Chondrocyte (in vitro differentiated cells): ENCODE results near the gene OSBPL9. TPM values are rescaled to one million over a fixed set of nuclear protein-coding genes. Genes with fewer than 3 reads are reported as not detected.
A peak's percentile ranks its signal among the peaks of the same experiment; 100 is the strongest.
"Not testable (repeated sequence)": the region's sequence is repeated elsewhere in the genome, so short reads cannot be mapped to it uniquely, and the experiment has no call there.

Source experiments
- DNase-seq: peaks from one replicate; pipeline ENCODE4 v3.0.0; 2021; ENCODE audit warnings: mixed read lengths, low spot score
- H3K27ac Mint-ChIP-seq: one replicate; pipeline ENCODE4 v1.8.0; 2021; ENCODE audit warnings: mild to moderate bottlenecking, moderate library complexity, mixed read lengths; ENCODE audit not compliant: unreplicated experiment
- H3K27me3 Mint-ChIP-seq: 2 replicates; pipeline ENCODE4 v1.8.0; 2021; ENCODE audit warnings: low read depth, mixed read lengths
- H3K36me3 Mint-ChIP-seq: 2 replicates; pipeline ENCODE4 v1.8.0; 2021; ENCODE audit warnings: low read depth, mixed read lengths
- H3K4me1 Mint-ChIP-seq: 2 replicates; pipeline ENCODE4 v1.8.0; 2021; ENCODE audit warnings: low read depth, mild to moderate bottlenecking, mixed read lengths
- H3K4me3 Mint-ChIP-seq: one replicate; pipeline ENCODE4 v1.8.0; 2021; ENCODE audit warnings: mild to moderate bottlenecking, moderate library complexity, mixed read lengths; ENCODE audit not compliant: unreplicated experiment
- H3K9me3 Mint-ChIP-seq: 2 replicates; pipeline ENCODE4 v1.8.0; 2021; ENCODE audit warnings: low read depth, mixed read lengths
- total RNA-seq: library from RNA; stranded (reverse); gene quantifications from 3 replicates; pipeline ENCODE4 v1.2.1, GENCODE V29; 2021
- TF ChIP-seq, protein P1 (sequence below): fragments of 200-600 bp; sonication (generic); IDR thresholded peaks from 2 replicates; pipeline ENCODE4 v1.5.0; 2021; ENCODE audit warnings: antibody characterized with exemption, mild to moderate bottlenecking, moderate library complexity

The OSBPL9 gene
- total RNA-seq, 1 donor from 2014 or later = 186 TPM

DNA sequence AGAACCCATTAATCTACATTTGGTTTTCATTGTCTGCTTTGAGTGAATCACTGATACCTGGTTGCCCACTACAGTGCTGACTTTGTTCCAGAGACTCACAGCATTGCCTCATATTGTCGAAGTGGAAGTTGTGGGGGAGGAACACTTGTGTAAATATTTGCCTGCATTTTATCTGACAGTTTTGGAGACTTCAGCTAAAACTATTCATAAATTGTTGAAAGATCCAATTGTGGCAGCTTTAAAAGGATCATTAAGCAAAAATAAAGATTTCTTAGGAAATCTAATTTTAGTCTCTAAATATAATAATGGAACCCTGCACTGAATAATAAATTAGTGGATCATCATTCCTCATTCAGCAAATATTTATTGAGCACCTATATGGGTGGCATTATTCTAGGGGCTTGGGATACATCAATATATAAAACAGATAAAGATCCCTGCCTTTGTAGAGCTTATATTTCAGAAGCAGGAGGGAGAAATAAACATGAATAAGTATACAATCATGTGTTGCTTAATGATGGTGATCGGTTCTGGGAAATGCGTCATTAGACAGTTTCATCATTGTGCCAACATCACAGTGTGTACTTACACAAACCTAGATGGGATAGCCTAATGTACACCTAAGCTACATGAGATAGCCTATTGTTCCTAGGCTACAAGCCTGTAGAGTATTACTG is 73.5 kb downstream of the OSBPL9 start:
- Mint-ChIP-seq H3K4me3 (no peak overlapping the region), H3K27me3 (no peaks in the 10 kb centered on the region), H3K36me3 (no peaks in the 10 kb centered on the region), H3K27ac (peak overlapping the region; percentile 49), H3K4me1 (peaks cover 49% of the 10 kb centered on the region), H3K9me3 (no peaks in the 10 kb centered on the region)
- TF ChIP-seq, protein P1, sequence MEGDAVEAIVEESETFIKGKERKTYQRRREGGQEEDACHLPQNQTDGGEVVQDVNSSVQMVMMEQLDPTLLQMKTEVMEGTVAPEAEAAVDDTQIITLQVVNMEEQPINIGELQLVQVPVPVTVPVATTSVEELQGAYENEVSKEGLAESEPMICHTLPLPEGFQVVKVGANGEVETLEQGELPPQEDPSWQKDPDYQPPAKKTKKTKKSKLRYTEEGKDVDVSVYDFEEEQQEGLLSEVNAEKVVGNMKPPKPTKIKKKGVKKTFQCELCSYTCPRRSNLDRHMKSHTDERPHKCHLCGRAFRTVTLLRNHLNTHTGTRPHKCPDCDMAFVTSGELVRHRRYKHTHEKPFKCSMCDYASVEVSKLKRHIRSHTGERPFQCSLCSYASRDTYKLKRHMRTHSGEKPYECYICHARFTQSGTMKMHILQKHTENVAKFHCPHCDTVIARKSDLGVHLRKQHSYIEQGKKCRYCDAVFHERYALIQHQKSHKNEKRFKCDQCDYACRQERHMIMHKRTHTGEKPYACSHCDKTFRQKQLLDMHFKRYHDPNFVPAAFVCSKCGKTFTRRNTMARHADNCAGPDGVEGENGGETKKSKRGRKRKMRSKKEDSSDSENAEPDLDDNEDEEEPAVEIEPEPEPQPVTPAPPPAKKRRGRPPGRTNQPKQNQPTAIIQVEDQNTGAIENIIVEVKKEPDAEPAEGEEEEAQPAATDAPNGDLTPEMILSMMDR = no peak
- no peak for DNase-seq

DNA sequence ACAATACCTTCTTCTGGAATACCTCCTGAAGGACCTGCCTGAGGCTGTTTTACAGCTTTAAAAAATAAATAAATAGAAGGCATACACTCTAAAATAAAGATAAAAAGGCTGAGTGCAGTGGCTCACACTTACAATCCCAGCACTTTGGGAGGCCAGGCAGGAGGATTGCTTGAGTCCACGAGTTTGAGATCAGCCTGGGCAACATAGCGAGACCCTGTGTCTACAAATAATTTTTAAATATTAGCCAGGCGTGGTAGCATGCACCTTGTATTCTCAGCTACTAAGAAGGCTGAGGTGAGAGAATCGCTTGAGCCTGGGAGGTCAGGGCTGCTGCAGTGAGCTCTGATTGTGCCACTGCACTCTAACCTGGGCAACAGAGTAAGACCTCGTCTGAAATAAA is 75.0 kb downstream of the OSBPL9 start:
- Mint-ChIP-seq H3K9me3 (no peaks in the 10 kb centered on the region), H3K27ac (no peak overlapping the region), H3K4me1 (peaks cover 52% of the 10 kb centered on the region), H3K36me3 (no peaks in the 10 kb centered on the region), H3K27me3 (no peaks in the 10 kb centered on the region), H3K4me3 (no peak overlapping the region)
- no peak for DNase-seq
- TF ChIP-seq, protein P1 = no peak

DNA sequence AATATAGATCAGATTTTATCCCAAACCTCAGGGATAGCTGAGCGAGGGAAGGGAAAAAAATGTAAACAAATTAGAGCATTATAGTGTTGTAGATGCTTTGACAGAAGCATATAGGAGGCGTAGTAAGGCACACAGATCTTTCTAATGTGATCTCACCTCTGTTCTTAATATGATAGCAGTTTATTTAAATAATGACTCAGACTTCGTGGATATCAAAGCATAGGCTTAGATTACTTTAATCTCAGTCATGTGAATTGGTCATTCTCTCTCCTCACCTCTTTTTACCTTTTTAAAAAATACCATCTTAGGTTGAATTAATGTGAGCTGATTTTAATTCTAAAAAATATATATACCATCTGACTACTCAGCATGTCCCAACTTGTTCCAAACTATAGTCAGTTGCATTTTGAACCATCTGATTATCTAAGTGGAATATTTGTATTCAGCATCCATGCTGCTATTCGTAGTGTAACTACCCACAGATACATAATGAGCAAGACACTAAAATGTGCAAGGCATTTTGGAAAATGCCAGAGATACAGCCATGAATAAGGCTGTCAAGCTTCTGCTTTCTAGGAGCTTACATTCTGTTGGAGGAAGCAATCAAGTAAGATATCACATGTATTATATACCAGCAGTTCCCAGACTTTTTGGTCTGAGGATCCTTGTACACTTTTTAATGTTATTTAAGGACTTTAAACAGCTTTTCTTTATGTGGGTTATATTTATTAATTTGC is 76.7 kb downstream of the OSBPL9 start:
- no peaks in the 10 kb centered on the region for H3K36me3 Mint-ChIP-seq
- H3K27me3 Mint-ChIP-seq = no peaks in the 10 kb centered on the region
- H3K9me3 Mint-ChIP-seq = no peaks in the 10 kb centered on the region
- TF ChIP-seq, protein P1 = no peak
- H3K4me1 Mint-ChIP-seq = peaks cover 43% of the 10 kb centered on the region
- H3K27ac Mint-ChIP-seq = peak overlapping the region; percentile 86
- no peak for DNase-seq
- H3K4me3 Mint-ChIP-seq = no peak overlapping the region

DNA sequence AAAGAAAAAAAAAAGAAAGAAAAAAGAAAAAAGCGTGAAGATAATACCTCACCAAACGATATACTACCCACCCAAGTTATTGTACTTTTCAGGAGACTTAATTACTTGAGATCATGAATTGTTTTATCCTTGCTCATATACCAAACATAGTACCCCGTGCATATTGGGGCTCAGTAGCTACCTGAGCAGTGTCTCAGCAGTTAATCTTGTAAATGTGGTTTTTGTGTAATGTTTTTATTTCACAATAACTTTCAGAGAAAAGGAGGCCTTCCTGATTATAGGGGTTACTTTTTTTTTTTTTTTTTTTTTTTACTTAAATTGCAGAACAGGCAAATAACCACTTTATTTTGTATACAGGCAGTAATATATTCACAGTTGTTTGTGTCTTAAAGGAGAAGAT is 80.3 kb downstream of the OSBPL9 start:
- TF ChIP-seq, protein P1 = no peak
- Mint-ChIP-seq H3K27ac (no peak overlapping the region), H3K27me3 (no peaks in the 10 kb centered on the region), H3K4me3 (no peak overlapping the region), H3K36me3 (no peaks in the 10 kb centered on the region), H3K9me3 (peaks cover 3% of the 10 kb centered on the region), H3K4me1 (peaks cover 39% of the 10 kb centered on the region)
- no peak for DNase-seq

DNA sequence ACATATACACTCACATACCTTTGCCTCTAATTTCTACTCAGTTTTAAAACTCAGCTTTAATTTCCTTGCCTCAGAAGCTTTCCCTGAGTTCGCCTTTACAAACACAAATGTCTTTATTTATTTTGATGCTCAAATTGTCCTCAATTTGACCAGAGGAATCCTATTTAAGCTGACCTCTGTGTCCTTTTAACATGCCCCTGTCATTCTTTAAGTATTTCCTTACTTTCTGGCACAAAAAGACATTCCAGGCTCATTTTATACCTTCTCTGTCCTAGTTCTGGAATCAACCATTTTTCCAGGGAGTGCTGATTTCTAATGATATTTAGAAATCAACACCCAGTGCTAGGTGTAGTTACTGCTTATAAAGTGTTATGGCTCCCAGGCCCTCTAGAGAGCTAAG is 82.5 kb downstream of the OSBPL9 start:
- TF ChIP-seq, protein P1 = no peak
- Mint-ChIP-seq H3K36me3 (no peaks in the 10 kb centered on the region), H3K27ac (peak overlapping the region; percentile 33), H3K4me3 (no peak overlapping the region), H3K27me3 (no peaks in the 10 kb centered on the region), H3K4me1 (peaks cover 25% of the 10 kb centered on the region), H3K9me3 (peaks cover 3% of the 10 kb centered on the region)
- DNase-seq = no peak

DNA sequence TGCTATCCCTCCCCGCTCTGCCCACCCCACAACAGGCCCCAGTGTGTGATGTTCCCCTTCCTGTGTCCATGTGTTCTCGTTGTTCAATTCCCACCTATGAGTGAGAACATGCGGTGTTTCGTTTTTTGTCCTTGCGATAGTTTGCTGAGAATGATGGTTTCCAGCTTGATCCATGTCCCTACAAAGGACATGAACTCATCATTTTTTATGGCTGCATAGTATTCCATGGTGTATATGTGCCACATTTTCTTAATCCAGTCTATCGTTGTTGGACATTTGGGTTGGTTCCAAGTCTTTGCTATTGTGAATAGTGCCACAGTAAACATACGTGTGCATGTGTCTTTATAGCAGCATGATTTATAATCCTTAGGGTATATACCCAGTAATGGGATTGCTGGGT is 84.9 kb downstream of the OSBPL9 start:
- H3K27ac Mint-ChIP-seq, H3K9me3 Mint-ChIP-seq, H3K36me3 Mint-ChIP-seq, H3K4me3 Mint-ChIP-seq, H3K27me3 Mint-ChIP-seq, DNase-seq: not testable (repeated sequence)
- peaks cover 25% of the 10 kb centered on the region for H3K4me1 Mint-ChIP-seq

DNA sequence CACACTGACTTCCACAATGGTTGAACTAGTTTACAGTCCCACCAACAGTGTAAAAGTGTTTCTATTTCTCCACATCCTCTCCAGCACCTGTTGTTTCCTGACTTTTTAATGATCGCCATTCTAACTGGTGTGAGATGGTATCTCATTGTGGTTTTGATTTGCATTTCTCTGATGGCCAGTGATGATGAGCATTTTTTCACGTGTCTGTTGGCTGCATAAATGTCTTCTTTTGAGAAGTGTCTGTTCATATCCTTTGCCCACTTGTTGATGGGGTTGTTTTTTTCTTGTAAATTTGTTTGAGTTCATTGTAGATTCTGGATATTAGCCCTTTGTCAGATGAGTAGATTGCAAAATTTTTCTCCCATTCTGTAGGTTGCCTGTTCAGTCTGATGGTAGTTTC is 85.3 kb downstream of the OSBPL9 start:
- DNase-seq, H3K27me3 Mint-ChIP-seq, H3K36me3 Mint-ChIP-seq, H3K4me3 Mint-ChIP-seq, H3K9me3 Mint-ChIP-seq, H3K27ac Mint-ChIP-seq: not testable (repeated sequence)
- H3K4me1 Mint-ChIP-seq = peaks cover 22% of the 10 kb centered on the region
